ENCODE measurements around the gene E2F8. TPM values are rescaled to one million over a fixed set of nuclear protein-coding genes. Genes with fewer than 3 reads are reported as not detected.
A peak's percentile ranks its signal among the peaks of the same experiment; 100 is the strongest.

E2F8 gene
- total and polyA plus RNA-seq, 5 experiments from 2014 or later = not detected

DNA sequence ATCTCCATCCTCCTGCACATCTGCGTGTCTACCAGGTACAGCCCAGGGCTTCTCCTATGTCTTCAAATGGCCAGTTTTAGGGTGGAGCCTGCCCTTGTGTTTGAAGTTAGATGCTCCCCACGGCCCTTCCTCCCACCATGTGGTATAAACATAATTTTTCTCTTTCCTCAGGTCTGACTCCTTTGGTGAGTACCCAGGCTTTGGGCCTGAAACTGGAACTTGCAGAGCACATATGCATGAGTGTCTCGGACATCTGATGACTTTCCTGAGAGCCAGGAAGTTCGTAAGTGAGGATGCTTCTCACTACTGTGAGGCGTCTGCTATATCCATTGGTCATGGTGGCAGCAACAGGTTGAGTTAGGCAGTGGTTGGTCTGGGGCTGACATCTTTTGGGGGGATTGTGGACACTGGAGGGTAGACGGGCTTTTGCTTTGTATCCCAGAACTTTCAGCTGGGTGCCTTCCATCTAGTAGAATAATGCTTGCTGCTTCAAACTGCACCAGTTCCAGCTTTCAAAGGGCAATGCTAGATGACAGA is 55.2 kb downstream of the E2F8 start:
- peaks cover 0 to 2% (median 0%) of the 10 kb centered on the region in 9 donors for H3K9me3 Mint-ChIP-seq
- ATAC-seq = no peak

DNA sequence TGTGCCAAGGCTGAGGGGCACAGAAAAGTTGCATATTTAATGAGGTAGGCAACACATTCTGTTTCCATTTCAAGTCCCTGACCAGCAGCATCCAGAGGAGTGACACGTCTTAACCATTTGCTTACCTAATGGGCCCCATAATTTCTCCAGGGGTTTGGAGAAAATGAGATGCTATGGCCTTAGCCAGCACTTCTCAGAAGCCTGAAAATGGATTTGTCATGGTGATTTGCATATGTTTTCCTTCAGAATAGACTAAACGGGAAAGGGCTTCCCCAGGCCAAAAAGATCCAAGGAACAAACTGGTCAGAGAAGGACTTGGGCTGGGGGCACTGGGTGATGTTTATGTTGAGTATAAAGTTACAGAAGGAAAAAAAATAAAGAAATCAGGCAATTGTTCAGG is 55.7 kb downstream of the E2F8 start:
- no peak overlapping the region for H3K27ac Mint-ChIP-seq
- DNase-seq (no peak), ATAC-seq (no peak)
- peaks cover 0 to 3% (median 0%) of the 10 kb centered on the region in 3 donors for H3K36me3 Mint-ChIP-seq
- POLR2A ChIA-PET = no interaction called here
- H3K4me1 Mint-ChIP-seq = no peaks in the 10 kb centered on the region
- H3K4me3 Mint-ChIP-seq = no peak overlapping the region
- H3K27me3 Mint-ChIP-seq = no peaks in the 10 kb centered on the region
- peaks cover 0 to 2% (median 0%) of the 10 kb centered on the region in 9 donors for H3K9me3 Mint-ChIP-seq

More for the DNA sequence above, 55.2 kb downstream of the E2F8 start:
- Mint-ChIP-seq H3K4me3 (no peak overlapping the region), H3K27me3 (no peaks in the 10 kb centered on the region), H3K27ac (no peak overlapping the region), H3K36me3 (peaks cover 0 to 3% (median 0%) of the 10 kb centered on the region in 3 donors), H3K4me1 (no peaks in the 10 kb centered on the region)
- DNase-seq = no peak
- POLR2A ChIA-PET = no interaction called here

DNA sequence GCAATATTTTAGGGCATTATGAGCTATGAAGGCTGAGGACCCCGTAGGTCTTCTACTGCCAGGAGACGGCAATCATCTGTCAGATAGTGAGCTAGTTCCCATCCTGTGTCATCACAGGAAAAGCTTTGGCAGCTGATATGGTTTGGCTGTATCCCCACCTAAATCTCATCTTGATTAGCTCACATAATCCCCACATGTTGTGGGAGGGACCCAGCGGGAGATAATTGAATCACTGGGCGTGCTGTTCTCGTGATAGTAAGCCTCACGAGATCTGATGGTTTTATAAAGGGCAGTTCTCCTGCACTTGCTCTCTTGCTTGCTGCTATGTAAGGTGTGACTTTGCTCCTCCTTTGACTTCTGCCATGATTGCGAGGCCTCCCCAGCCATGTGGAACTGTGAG is 57.1 kb downstream of the E2F8 start:
- POLR2A ChIA-PET = no interaction called here
- peak overlapping the region in 1 of 10 donors; percentile 6 for H3K27ac Mint-ChIP-seq

DNA sequence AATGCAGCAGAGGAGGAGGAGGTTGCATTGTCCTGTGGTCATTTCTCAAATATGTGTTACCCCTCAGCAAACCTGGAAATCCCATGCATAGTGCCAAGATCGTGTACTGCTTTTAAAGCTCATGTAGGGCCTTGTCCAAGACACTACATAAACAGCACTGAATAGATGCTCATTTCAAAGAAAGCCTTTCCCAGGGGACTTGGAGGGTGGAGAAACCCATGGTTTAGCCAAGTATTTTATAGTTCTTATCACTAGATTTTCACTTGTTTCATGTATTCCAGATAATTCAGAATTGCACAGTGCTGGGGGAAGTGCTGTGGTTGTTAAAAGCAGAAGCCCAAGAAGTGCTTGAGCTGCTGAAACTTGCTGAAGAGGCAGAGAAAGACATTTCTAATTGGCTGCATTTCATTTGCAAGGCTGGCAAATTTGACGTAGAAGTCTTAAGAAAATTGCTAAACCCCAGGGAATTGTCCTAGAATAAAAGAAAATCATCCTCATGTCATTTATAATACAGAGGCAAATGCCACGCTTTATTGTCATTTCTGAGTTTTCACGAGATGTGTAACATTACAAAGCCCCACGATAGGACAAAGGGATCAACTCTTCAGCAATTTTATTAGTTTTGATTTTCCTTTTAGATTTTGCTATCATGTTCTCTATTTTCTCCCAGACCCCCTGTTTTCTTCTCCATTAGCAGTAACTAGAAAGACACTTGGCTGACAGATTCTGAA is 59.0 kb downstream of the E2F8 start:
- Mint-ChIP-seq H3K27me3 (no peaks in the 10 kb centered on the region), H3K9me3 (no peaks in the 10 kb centered on the region), H3K4me1 (no peaks in the 10 kb centered on the region), H3K27ac (no peak overlapping the region), H3K36me3 (peaks cover 0 to 9% (median 2%) of the 10 kb centered on the region in 3 donors), H3K4me3 (no peak overlapping the region)
- ATAC-seq = no peak
- DNase-seq = no peak
- POLR2A ChIA-PET = no interaction called here

More for the DNA sequence above, 57.1 kb downstream of the E2F8 start:
- Mint-ChIP-seq H3K4me1 (no peaks in the 10 kb centered on the region), H3K9me3 (peaks cover 0 to 2% (median 0%) of the 10 kb centered on the region in 9 donors), H3K27me3 (no peaks in the 10 kb centered on the region), H3K36me3 (peaks cover 0 to 3% (median 0%) of the 10 kb centered on the region in 3 donors), H3K4me3 (no peak overlapping the region)
- DNase-seq = no peak
- no peak for ATAC-seq

DNA sequence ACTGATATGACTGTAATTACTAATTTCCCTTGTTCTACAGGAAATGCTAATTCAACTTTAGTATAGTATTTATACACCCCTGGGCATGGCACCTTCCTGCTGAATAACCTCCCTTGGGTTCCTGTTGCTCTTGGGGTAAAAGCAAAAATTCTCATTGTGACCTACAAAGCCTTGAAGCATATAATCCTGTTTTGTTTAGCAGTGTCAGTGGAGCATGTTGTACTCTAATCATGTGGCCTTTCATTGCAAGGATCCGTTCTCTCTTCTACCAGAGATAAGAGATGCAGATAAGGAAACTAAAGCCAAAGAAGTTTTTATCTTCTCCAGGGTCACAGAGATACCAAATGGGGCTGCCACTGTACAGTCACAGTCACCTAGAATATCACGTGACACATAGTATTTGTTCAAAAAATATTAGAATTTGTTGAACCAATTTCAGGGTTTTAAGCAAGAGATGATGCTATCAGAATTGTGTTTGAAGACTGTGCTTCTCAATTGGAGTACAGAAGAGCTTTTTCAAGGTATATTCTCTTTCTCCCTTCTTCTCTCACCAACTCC is 64.0 kb downstream of the E2F8 start:
- no peak overlapping the region for H3K27ac Mint-ChIP-seq
- no peak for ATAC-seq
- no peaks in the 10 kb centered on the region for H3K9me3 Mint-ChIP-seq
- H3K4me1 Mint-ChIP-seq = peaks cover 0 to 1% (median 0%) of the 10 kb centered on the region in 4 donors
- H3K4me3 Mint-ChIP-seq = no peak overlapping the region
- POLR2A ChIA-PET = no interaction called here
- no peaks in the 10 kb centered on the region for H3K27me3 Mint-ChIP-seq
- no peak for DNase-seq
- peaks cover 13 to 50% (median 30%) of the 10 kb centered on the region in 3 donors for H3K36me3 Mint-ChIP-seq

Other genes starting within 250 kb of the E2F8 start
- gene MRGPRX2, start 180.2 kb downstream of the E2F8 start, total RNA-seq = not detected
- gene MRGPRX2, start 180.2 kb downstream of the E2F8 start, polyA plus RNA-seq = not detected
- 10 to 100 TPM; 17.9 to 21.4 TPM for gene ZDHHC13, start 123.8 kb downstream of the E2F8 start, total RNA-seq
- gene ZDHHC13, start 123.8 kb downstream of the E2F8 start, polyA plus RNA-seq = 1 to 10 TPM; 6.1 to 9.9 (median 9.2) TPM
- gene CSRP3, start 39.0 kb downstream of the E2F8 start, total RNA-seq = not detected
- gene CSRP3, start 39.0 kb downstream of the E2F8 start, polyA plus RNA-seq = not detected

Data from naive thymus-derived CD8-positive, alpha-beta T cell (primary cell).